Adipose tissue (tissue), 3 donors: ENCODE data around the gene GARIN3. TPM values are rescaled to one million over a fixed set of nuclear protein-coding genes. Genes with fewer than 3 reads are reported as not detected.

Experiments
- polyA plus RNA-seq, 3 donors: library from polyadenylated mRNA; stranded (reverse); fragments of 200-250 nt; gene quantifications; one replicate each; pipeline ENCODE4 v1.2.3, GENCODE V29; 2013
- donor health status: healthy with polysubstance abuse.
- donor health status: Bipolar disorder and iron deficiency.
- donor health status: healthy.

Gene GARIN3
- polyA plus RNA-seq, 3 donors = not detected

Other genes starting within 250 kb of the GARIN3 start
- under 1 TPM in 2 of 3 donors, not detected in 1; 0.72 to 1.00 TPM for gene TIMD4, start 203.0 kb downstream of the GARIN3 start, polyA plus RNA-seq
- not detected for gene HAVCR1, start 107.1 kb downstream of the GARIN3 start, polyA plus RNA-seq
- gene HAVCR2, start 57.2 kb downstream of the GARIN3 start, polyA plus RNA-seq = 1 to 10 TPM; 1.2 to 7.5 (median 6.6) TPM
- 1 to 10 TPM; 4.1 to 9.6 (median 7.6) TPM for gene MED7, start 23.4 kb downstream of the GARIN3 start, polyA plus RNA-seq
- 1 to 10 TPM in 1 of 3 donors, under 1 TPM in 2; 0.22 to 1.4 (median 0.90) TPM for gene ITK, start 14.6 kb upstream of the GARIN3 start, polyA plus RNA-seq
- gene CYFIP2, start 99.9 kb upstream of the GARIN3 start, polyA plus RNA-seq = 1 to 10 TPM; 4.4 to 6.8 (median 6.2) TPM